OCI-LY1 (cell line): ENCODE measurements around the gene SLC24A4.

Experiments
- CTCF ChIP-seq: fragments of 200-600 bp; sonication (generic), shearing (Covaris generic); IDR thresholded peaks from 2 replicates; pipeline ENCODE4 v1.5.1; 2017; ENCODE audit warnings: mild to moderate bottlenecking, antibody characterized with exemption, low read length, moderate library complexity, mixed read lengths
- EZH2 ChIP-seq: fragments of 200-600 bp; sonication (generic), shearing (Covaris generic); IDR thresholded peaks from 2 replicates; pipeline ENCODE4 v1.8.0; 2017; ENCODE audit warnings: borderline replicate concordance, mixed run types, mild to moderate bottlenecking, antibody characterized with exemption, low read length, moderate library complexity, mixed read lengths

GRCh38 chr14:92481811-92482555 is 159.0 kb downstream of the SLC24A4 start:
- no peak for TF ChIP-seq CTCF
- TF ChIP-seq EZH2 = no peak
